ENCODE data around the gene ARHGAP26.

The ARHGAP26 gene

DNA sequence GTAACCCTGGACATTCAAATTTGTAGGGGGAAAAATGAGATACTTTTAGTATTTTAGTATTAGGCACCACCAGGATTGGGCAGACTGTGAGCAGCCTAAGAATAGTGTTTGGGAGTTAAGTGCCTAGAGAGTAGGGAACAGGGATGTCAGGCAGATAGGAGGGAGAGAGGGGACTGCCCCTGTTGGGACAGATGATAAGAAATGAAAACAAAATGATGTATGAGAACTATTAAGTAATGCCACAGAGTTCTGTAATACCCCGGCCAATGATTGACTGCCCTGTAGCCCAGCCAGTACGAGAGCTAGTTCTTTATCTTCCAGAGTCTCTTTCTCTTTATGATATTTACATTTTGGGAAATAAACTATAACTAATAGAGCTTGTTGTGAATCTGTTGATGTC, 24.4 kb downstream of the ARHGAP26 start:
- H3K4me3 ChIP-seq (ENCODE audit: low read depth, low read length), result no peak overlapping the region
- no peak for DNase-seq (ENCODE audit: low read depth)
- TF ChIP-seq, protein P1, sequence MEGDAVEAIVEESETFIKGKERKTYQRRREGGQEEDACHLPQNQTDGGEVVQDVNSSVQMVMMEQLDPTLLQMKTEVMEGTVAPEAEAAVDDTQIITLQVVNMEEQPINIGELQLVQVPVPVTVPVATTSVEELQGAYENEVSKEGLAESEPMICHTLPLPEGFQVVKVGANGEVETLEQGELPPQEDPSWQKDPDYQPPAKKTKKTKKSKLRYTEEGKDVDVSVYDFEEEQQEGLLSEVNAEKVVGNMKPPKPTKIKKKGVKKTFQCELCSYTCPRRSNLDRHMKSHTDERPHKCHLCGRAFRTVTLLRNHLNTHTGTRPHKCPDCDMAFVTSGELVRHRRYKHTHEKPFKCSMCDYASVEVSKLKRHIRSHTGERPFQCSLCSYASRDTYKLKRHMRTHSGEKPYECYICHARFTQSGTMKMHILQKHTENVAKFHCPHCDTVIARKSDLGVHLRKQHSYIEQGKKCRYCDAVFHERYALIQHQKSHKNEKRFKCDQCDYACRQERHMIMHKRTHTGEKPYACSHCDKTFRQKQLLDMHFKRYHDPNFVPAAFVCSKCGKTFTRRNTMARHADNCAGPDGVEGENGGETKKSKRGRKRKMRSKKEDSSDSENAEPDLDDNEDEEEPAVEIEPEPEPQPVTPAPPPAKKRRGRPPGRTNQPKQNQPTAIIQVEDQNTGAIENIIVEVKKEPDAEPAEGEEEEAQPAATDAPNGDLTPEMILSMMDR (IDR thresholded peaks at IDR 0.05; ENCODE audit: control insufficient read depth, extremely low read depth, insufficient read depth), result no peak

- no peak overlapping the region for H3K4me3 ChIP-seq (ENCODE audit: low read depth, low read length)
- TF ChIP-seq, protein P1 (IDR thresholded peaks at IDR 0.05; ENCODE audit: control insufficient read depth, extremely low read depth, insufficient read depth), result no peak
- DNase-seq (ENCODE audit: low read depth), result no peak
Measured at GRCh38 chr5:142795251-142795650, 25.1 kb downstream of the ARHGAP26 start.

DNA sequence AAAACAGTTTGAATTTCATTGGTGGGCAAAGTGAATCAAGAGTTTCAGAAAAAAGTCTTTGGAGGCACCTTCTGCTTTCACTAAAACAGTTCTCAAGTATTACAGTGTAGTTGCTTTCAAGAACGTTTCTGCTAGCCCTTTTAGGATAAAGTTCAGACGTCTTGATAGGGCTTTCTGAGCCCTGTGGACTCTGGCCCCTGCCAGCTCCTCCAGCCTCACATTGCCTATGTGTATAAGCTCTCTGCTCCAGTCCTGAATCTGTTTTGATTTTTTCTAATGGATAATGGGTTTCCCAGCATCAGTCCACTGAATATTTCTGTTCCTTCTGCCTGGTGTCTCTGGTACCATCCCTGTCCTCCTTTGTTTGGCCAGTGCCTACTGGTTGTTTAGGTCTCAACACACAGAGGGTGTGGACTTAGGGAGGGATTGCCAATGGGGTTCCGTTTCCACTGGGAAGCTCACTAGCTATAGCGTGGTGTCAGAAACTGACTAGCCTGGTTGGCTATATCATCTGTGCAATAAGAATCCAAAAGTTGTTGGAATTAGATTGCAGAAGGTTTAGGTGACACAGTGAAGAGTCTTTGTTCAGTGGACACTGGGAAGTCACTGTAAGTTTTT, 26.4 kb downstream of the ARHGAP26 start:
- TF ChIP-seq, protein P1 (IDR thresholded peaks at IDR 0.05; ENCODE audit: control insufficient read depth, extremely low read depth, insufficient read depth), result no peak
- no peak overlapping the region for H3K4me3 ChIP-seq (ENCODE audit: low read depth, low read length)
- DNase-seq (ENCODE audit: low read depth), result no peak

DNA sequence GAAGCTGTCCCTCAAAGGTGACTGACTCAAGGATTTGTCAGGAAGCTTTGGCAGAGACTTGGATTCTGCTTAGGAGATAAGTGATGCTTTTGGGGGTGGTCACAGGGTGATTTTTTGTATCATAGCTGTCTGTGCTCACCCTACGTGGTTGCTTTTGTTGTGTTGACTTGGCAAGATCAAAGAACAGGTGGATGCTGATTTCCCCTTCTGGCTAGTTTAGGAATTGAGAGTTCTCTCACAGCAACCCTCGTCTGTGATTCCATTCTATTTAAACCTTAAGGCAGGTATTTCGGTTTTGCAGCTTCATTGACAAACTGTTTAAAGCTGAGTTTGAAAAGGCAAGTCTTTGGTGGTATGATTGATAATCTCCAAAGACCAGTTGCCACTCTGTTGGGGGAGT, 27.2 kb downstream of the ARHGAP26 start:
- no peak overlapping the region for H3K4me3 ChIP-seq (ENCODE audit: low read depth, low read length)
- no peak for DNase-seq (ENCODE audit: low read depth)
- TF ChIP-seq, protein P1 (IDR thresholded peaks at IDR 0.05; ENCODE audit: control insufficient read depth, extremely low read depth, insufficient read depth), result no peak

DNA sequence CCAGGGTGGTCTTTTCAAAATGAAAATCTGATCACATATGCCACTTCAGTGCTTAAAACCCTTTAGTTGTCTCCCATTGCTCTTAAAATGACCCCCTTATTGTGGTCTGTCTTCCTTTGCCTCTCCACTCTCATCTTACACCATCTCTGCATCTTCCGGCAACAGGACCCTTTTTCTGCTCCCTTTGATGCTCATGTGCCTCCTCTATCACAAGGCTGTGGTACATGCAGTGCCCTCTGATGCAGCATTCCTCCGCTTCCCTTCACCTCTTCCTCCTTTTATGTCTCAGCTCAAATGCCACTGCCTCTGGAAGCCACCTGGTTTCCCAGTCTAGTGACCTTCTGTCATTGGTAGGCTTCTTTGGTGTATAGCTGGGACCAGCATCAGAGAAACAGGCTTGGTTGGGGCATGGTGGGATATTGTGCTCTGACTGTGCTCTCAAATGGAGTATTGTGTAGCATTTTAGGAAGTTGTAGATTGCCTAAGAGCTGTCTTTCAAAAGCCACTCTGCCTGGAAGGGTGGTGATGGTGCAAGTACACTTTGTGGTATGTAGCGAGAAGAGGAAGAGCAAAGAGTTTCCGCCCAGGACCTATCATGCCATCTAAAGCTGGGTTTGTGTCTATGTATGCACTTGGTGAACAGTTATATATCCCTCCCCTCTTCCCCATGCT, 28.1 kb downstream of the ARHGAP26 start:
- TF ChIP-seq, protein P1 (IDR thresholded peaks at IDR 0.05; ENCODE audit: control insufficient read depth, extremely low read depth, insufficient read depth), result no peak
- no peak for DNase-seq (ENCODE audit: low read depth)
- no peak overlapping the region for H3K4me3 ChIP-seq (ENCODE audit: low read depth, low read length)

DNA sequence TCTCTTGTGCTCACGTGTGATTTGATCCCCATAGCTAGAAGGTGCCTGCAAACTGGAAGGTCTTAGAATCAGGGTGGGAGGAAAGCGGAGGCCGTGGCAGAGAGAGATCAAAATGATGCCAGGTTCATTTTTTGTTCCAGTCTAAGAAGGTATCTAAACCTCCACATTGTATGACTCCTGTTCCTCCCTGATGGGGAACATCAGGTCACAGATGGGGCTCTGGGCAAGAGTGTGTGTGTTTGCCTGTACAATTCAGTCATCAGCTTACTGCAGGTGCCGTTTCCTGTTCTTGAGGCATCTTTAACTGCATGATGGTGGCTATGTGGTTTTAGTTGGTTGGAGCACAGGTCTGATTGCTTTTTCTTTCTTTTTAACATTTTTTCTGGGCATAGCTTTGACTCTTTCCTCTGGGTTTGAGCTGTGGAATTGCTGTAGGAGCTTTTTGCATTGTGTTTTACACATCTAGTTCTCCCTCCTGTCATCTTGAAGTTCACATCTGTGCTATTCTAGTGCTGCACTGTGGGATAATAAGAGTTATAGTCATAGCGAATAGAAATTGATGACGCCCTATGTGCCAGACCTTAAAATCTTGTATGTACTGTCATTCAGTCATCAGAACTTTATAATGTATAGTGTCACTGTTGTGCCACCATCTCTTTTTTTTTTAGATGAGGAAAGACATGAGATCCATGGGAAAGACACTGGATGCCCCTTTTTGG, 30.8 kb downstream of the ARHGAP26 start:
- TF ChIP-seq, protein P1 (IDR thresholded peaks at IDR 0.05; ENCODE audit: control insufficient read depth, extremely low read depth, insufficient read depth), result no peak
- no peak overlapping the region for H3K4me3 ChIP-seq (ENCODE audit: low read depth, low read length)
- DNase-seq (ENCODE audit: low read depth), result no peak

Data from LNCaP clone FGC (cell line).